Amniotic stem cell (primary cell): ENCODE results near the gene PLEKHG4.

Experiments used
- DNase-seq: peaks from one replicate; lab custom pipeline; 2025; lab: John Stamatoyannopoulos, UW

Gene PLEKHG4

GRCh38 chr16:67326472-67327309 is 47.4 kb downstream of the PLEKHG4 start, which contains the start of the genes KCTD19 and LRRC36:
Gene KCTD19, minus strand, starts transcription at chr16:67326741. Its CDS starts 34 bp downstream, at chr16:67326707.
Gene LRRC36, plus strand, starts transcription at chr16:67326815. Its CDS starts 48 bp downstream, at chr16:67326863.
- no peak for DNase-seq

GRCh38 chr16:67327743-67328142 is 48.4 kb downstream of the PLEKHG4 start:
- no peak for DNase-seq

- DNase-seq, result no peak
Measured at GRCh38 chr16:67329901-67330300, 50.6 kb downstream of the PLEKHG4 start.

- DNase-seq, result no peak
Measured at GRCh38 chr16:67333315-67333714, 54.0 kb downstream of the PLEKHG4 start.

GRCh38 chr16:67336116-67336515 is 56.8 kb downstream of the PLEKHG4 start:
- DNase-seq, result no peak

- no peak for DNase-seq
Measured at GRCh38 chr16:67336648-67337047, 57.3 kb downstream of the PLEKHG4 start.
